Activated effector memory CD4-positive, alpha-beta T cell treated with Interleukin-2 at 50 U/mL for 16 hours (primary cell): Measurements from ENCODE around the gene PACS1.

Experiments
- DNase-seq: peaks from one replicate; pipeline ENCODE4 v3.0.0-alpha.2; 2020

The PACS1 gene

GRCh38 chr11:66278363-66279091 is 208.5 kb downstream of the PACS1 start:
- no peak for DNase-seq

- DNase-seq: no peak
Measured at GRCh38 chr11:66279092-66279734, 209.1 kb downstream of the PACS1 start.

GRCh38 chr11:66280428-66280827 is 210.4 kb downstream of the PACS1 start:
- DNase-seq: no peak

GRCh38 chr11:66281001-66281400 is 210.9 kb downstream of the PACS1 start:
- no peak for DNase-seq

- DNase-seq: no peak
Measured at GRCh38 chr11:66281776-66282467, 211.8 kb downstream of the PACS1 start.

- peak; percentile 97 for DNase-seq
Measured at GRCh38 chr11:66282468-66283455, 212.7 kb downstream of the PACS1 start.

GRCh38 chr11:66283461-66284105 is 213.5 kb downstream of the PACS1 start:
- DNase-seq: no peak

- DNase-seq: no peak
Measured at GRCh38 chr11:66284526-66285078, 214.5 kb downstream of the PACS1 start.

GRCh38 chr11:66285250-66285947 is 215.3 kb downstream of the PACS1 start:
- no peak for DNase-seq

GRCh38 chr11:66286699-66287098 is 216.6 kb downstream of the PACS1 start:
- DNase-seq: no peak

- no peak for DNase-seq
Measured at GRCh38 chr11:66287211-66287888, 217.3 kb downstream of the PACS1 start.

- no peak for DNase-seq
Measured at GRCh38 chr11:66287889-66288670, 218.0 kb downstream of the PACS1 start.

GRCh38 chr11:66288671-66289547 is 218.8 kb downstream of the PACS1 start, which contains the start of gene YIF1A:
TSS of gene YIF1A (minus strand) at chr11:66289143. CDS start at chr11:66288985, 158 bp downstream.
- peak; percentile 98 for DNase-seq

GRCh38 chr11:66289548-66290329 is 219.7 kb downstream of the PACS1 start:
- DNase-seq: no peak

- DNase-seq: no peak
Measured at GRCh38 chr11:66290330-66290621, 220.2 kb downstream of the PACS1 start.

- no peak for DNase-seq
Measured at GRCh38 chr11:66291303-66291705, 221.2 kb downstream of the PACS1 start.

GRCh38 chr11:66291706-66292542 is 221.9 kb downstream of the PACS1 start, which contains the start of gene TMEM151A:
TSS of gene TMEM151A (plus strand) at chr11:66291894. CDS start at chr11:66292014, 120 bp downstream.
- no peak for DNase-seq
